Progenitor cell of endocrine pancreas (in vitro differentiated cells): Measurements from ENCODE around the gene EBF3. TPM values are rescaled to one million over a fixed set of nuclear protein-coding genes. Genes with fewer than 3 reads are reported as not detected.

Source experiments
- DNase-seq: peaks from one replicate; pipeline ENCODE4 v3.0.0; 2021; ENCODE audit warnings: low spot score; ENCODE audit not compliant: unreplicated experiment
- H3K27ac Mint-ChIP-seq: 2 replicates; pipeline ENCODE4 v1.8.0; 2021; ENCODE audit warnings: mild to moderate bottlenecking, moderate library complexity, mixed read lengths
- H3K27me3 Mint-ChIP-seq: 2 replicates; pipeline ENCODE4 v1.8.0; 2021; ENCODE audit warnings: mixed read lengths
- H3K36me3 Mint-ChIP-seq: 2 replicates; pipeline ENCODE4 v1.8.0; 2022; ENCODE audit warnings: mixed read lengths; ENCODE audit not compliant: insufficient read depth
- H3K4me1 Mint-ChIP-seq: 2 replicates; pipeline ENCODE4 v1.8.0; 2021; ENCODE audit warnings: low read depth, mixed read lengths
- H3K4me3 Mint-ChIP-seq: 2 replicates; pipeline ENCODE4 v1.8.0; 2021; ENCODE audit warnings: low read depth, mild to moderate bottlenecking, moderate library complexity, mixed read lengths
- H3K9me3 Mint-ChIP-seq: 2 replicates; pipeline ENCODE4 v1.8.0; 2021; ENCODE audit warnings: low read depth, mixed read lengths
- total RNA-seq: library from RNA; stranded (reverse); gene quantifications from 2 replicates; pipeline ENCODE4 v1.2.1, GENCODE V29; 2021
- TF ChIP-seq, protein P1 (sequence below): fragments of 200-600 bp; sonication (generic); IDR thresholded peaks from one replicate; pipeline ENCODE4 v1.5.0; 2021; ENCODE audit warnings: antibody characterized with exemption, mild to moderate bottlenecking; ENCODE audit not compliant: unreplicated experiment

EBF3 gene
- total RNA-seq, 1 donor from 2014 or later, result 0.19 TPM

GRCh38 chr10:129953119-129954051, 10.7 kb downstream of the EBF3 start:
- Mint-ChIP-seq H3K9me3 (no peaks in the 10 kb centered on the region), H3K4me1 (peaks cover 18% of the 10 kb centered on the region), H3K4me3 (no peak overlapping the region), H3K36me3 (no peaks in the 10 kb centered on the region), H3K27ac (no peak overlapping the region), H3K27me3 (peaks cover 86% of the 10 kb centered on the region)
- TF ChIP-seq, protein P1, sequence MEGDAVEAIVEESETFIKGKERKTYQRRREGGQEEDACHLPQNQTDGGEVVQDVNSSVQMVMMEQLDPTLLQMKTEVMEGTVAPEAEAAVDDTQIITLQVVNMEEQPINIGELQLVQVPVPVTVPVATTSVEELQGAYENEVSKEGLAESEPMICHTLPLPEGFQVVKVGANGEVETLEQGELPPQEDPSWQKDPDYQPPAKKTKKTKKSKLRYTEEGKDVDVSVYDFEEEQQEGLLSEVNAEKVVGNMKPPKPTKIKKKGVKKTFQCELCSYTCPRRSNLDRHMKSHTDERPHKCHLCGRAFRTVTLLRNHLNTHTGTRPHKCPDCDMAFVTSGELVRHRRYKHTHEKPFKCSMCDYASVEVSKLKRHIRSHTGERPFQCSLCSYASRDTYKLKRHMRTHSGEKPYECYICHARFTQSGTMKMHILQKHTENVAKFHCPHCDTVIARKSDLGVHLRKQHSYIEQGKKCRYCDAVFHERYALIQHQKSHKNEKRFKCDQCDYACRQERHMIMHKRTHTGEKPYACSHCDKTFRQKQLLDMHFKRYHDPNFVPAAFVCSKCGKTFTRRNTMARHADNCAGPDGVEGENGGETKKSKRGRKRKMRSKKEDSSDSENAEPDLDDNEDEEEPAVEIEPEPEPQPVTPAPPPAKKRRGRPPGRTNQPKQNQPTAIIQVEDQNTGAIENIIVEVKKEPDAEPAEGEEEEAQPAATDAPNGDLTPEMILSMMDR, result no peak
- DNase-seq, result no peak

- no peaks in the 10 kb centered on the region for H3K9me3 Mint-ChIP-seq
These were observed 11.5 kb downstream of the EBF3 start for GRCh38 chr10:129952378-129953118.

DNA sequence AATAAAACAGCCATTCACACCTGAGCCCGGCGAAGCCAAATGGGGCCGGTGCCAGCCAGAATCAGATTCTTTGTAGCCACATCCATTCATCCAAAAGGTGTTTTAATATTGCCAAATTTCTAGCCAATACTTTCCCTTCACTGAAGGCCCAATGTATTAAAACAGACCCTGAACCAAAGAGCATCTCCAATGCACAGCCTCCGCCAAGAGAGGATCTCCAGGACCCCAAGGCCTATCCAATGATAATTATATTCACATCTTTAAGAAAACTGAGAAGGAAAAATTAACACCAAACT, 12.2 kb downstream of the EBF3 start:
- DNase-seq, result no peak
- H3K9me3 Mint-ChIP-seq, result no peaks in the 10 kb centered on the region
- H3K4me3 Mint-ChIP-seq, result no peak overlapping the region
- TF ChIP-seq, protein P1, result no peak
- peaks cover 73% of the 10 kb centered on the region for H3K27me3 Mint-ChIP-seq
- H3K27ac Mint-ChIP-seq, result no peak overlapping the region
- H3K4me1 Mint-ChIP-seq, result peaks cover 15% of the 10 kb centered on the region
- no peaks in the 10 kb centered on the region for H3K36me3 Mint-ChIP-seq

More at GRCh38 chr10:129952378-129953118, 11.5 kb downstream of the EBF3 start:
- Mint-ChIP-seq H3K27me3 (peaks cover 80% of the 10 kb centered on the region), H3K4me1 (peaks cover 17% of the 10 kb centered on the region), H3K36me3 (no peaks in the 10 kb centered on the region), H3K27ac (no peak overlapping the region), H3K4me3 (no peak overlapping the region)
- TF ChIP-seq, protein P1, result no peak
- DNase-seq, result no peak

GRCh38 chr10:129951101-129951969, 12.7 kb downstream of the EBF3 start:
- no peak for DNase-seq
- Mint-ChIP-seq H3K4me3 (no peak overlapping the region), H3K4me1 (peaks cover 19% of the 10 kb centered on the region), H3K27me3 (peaks cover 73% of the 10 kb centered on the region), H3K36me3 (no peaks in the 10 kb centered on the region), H3K27ac (no peak overlapping the region), H3K9me3 (no peaks in the 10 kb centered on the region)
- TF ChIP-seq, protein P1, result no peak

DNA sequence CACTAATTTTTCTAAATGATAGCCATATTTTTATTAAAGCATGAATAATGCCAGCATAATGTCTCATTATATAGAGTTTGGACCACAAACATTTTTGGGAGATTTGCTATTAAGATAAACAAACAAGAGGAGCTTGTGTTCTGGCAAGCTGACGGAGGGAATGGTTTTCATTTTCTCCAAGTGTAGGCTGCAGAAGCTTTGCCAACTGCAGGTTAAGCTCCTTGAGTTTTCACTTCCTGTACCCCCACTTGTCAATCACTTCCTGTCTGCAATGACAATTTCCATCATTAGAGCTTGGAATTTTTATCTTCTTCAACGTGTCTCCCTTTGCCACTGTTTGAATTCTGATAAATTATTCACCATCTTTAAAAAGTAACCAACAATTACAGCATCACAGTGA, 13.4 kb downstream of the EBF3 start:
- Mint-ChIP-seq H3K27me3 (peaks cover 73% of the 10 kb centered on the region), H3K4me3 (no peak overlapping the region), H3K36me3 (no peaks in the 10 kb centered on the region), H3K4me1 (peaks cover 16% of the 10 kb centered on the region), H3K9me3 (no peaks in the 10 kb centered on the region), H3K27ac (no peak overlapping the region)
- no peak for DNase-seq
- TF ChIP-seq, protein P1, result no peak
